HTERT RPE-1 (cell line): Measurements from ENCODE around the gene NRXN2.

Experiments used
- in situ Hi-C: fragments of 300-500 bp; cut with MboI; formaldehyde crosslinking; loops from 4 replicates; pipeline ENCODE4 v1.14.3; 2020; ENCODE audit warnings: low sequenced_read_pairs

Gene NRXN2

DNA sequence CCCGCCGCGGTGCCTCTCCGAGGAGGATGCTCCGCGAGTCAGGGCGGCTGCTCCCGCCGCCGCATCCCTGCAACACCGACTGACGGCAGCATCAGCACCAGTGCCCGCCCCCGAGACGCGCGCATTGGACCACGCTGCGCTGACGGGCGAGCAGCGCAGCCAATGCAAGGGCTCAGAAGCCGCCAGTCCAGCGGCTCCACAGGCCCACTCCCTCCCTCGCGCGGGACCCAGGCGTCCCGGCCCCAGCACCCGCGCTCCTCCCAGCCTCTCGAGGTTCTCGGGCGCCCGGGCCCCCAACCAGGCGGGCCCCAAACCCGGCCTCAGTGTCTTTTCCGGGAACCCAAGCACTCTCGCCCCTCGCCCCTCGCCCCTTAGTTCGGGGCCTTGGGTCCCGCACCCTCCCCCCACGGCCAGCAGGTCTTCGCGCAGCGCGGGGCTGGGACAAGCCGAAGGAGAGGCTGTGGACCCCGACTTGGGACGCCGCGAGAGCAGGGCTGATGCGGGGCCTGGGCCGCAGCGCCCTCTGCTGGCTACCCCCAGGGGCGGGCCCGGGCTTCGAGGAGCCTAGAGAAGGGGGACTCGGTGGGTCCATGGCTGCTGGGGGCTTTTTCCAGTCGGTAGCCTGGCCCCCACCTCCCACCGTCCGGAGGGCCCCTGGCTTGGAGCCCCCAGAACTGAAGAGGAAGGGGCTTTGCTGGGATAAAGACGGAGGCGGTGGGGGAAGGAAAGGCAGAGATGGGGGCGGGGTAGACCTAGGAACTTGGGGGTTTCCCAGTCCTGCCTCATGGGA, at the start of gene NRXN2:
Gene NRXN2 (minus strand): TSS at position 81 of the 790 bp plus-strand sequence. CDS start 9,498 bp downstream, outside the sequence.
- in situ Hi-C loops = no loop called here

DNA sequence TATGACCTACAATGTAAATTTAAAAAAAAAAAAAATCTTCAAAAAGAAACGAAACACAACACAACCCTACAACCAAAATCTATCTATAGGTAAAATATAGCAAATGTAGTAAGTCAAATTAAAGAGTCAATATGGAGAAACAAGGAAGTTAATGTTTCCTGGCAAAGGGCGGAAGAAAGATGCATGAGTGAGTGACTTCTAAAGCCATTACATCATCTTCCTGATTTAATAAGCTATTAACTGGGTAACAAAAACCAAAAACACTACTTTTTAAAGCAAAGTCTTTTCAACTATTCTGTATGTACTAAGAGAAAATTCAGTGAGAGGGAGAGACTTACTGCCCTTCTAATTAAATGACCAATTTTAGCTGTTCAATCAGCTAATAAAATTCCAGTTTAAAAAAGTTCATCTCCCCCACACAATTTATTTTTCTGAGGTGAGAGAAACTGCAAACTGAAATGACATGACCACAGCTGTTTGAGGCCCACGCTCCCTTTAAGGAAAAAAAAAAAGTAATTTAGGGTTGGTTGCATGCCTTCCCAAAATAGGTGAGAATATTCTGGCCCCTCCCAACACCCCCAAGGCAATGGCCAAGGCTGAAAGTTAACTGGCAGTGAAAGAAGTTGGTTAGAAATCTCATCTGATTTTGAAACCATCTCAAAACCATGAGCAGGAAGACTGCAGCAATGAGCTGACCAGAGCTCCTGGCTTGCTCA, 49.5 kb upstream of the NRXN2 start:
- in situ Hi-C loops = no loop called here

DNA sequence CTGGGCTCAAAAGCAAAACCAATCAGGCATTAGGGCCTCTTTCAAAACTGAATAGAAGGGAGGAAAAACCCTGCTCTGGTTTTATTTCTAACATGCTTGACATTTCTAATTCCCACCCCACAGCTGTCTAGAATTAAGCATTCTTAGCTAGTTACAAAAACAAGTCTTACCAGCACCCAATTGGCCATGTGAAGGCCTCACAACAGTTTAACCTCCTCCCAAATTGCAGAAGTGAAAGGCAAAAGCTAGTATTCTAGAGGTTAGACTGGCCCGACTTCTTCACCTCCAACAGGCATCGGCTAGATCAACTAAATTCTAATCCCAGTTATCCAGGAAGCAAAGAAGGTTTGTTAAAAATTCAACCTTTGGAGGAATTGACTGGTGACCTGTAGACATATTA, 48.9 kb upstream of the NRXN2 start:
- in situ Hi-C loops = no loop called here

GRCh38 chr11:64770120-64770519, 47.1 kb upstream of the NRXN2 start:
- in situ Hi-C loops = no loop called here

DNA sequence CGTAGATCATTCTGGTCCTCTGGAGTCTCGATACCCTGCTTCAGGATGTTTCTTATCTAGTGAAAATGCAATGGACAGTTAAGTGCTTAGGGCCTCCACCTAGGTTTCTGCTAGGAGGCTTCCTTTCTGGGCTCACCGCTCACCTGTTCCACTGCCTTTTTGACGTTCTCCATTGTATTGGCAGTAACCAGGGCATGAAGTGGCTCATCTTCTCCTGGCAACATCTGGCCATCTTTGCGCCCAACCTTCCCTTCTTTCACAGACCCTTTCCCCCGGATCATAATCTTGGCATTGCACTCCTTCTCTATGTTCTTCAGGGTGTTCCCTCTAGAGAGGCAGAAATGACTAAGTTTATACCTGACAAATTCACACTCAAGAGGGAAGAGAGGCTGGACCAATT, 46.3 kb upstream of the NRXN2 start:
- in situ Hi-C loops = no loop called here

- in situ Hi-C loops = no loop called here
These were observed 45.3 kb upstream of the NRXN2 start for GRCh38 chr11:64768300-64768694.

- in situ Hi-C loops = no loop called here
These were observed 44.6 kb upstream of the NRXN2 start for GRCh38 chr11:64767344-64768299.

- in situ Hi-C loops = no loop called here
These were observed 43.9 kb upstream of the NRXN2 start for GRCh38 chr11:64766881-64767280.

DNA sequence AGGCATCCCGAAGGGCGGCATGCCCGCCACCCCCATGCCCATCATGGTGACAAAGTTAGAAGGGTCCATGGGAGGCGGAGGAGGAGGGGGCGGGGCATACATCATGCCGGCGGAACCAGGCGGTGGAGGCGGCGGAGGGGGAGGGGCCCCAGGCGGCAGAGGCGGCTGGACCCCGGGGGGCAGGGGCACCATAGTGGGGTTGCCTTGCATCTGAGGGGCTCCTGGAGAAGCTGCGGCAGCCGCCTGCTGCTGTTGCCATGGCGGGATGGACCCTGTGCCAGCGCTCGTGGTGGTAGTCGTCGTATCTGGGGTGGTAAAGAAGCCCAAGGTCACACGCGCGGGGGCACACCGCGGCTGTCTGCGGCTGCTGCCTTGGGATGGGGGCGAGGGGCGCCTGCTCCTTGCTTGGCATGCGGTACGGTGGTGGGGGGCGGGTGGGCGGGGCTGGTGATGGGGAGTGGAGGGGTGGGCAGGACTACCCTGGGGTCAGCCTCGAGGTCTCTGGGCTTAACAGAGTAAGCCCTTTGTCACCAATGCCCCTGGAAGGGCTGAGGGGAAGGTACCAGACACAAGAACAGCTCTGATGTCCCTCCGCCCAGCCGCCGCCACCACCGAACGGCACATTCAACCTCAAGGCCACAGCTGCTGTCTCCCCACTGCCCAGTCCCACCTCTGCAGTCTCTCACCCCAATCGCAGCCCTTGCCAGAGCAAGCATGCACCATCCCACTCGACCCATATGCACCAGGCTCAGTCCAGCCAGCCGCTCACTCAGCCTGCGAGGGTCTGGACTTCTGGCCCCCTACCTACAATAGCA, 43.1 kb upstream of the NRXN2 start:
- in situ Hi-C loops = no loop called here

DNA sequence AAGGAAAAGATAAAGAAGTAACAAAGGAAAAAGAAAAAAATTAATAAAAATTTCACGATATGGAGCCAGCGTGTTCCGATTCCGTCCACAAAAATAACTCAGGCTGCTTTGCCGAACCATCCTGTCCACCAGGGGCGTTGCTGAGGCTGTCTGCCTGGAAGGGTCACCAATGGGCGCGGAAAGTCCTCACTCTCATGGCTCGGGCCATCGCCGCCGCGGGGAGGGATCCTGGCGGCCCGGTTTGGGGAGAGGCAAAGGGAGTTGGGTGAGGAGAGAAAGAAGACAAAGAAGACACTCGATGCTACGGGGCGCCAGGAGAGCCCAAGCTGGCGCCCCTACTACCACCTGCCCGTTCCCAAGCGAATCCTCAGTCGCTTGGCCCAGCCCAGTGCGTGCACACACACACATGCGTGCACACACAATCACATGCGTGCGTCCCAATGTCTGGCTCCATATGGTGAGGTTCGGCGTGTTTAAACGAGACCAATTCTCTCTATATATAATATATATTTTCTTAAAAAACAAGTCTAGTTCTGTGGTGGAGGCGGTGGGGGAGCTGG, 42.4 kb upstream of the NRXN2 start:
- in situ Hi-C loops = no loop called here

GRCh38 chr11:64764753-64765152, 41.8 kb upstream of the NRXN2 start:
- in situ Hi-C loops = no loop called here

- in situ Hi-C loops = no loop called here
These were observed 41.1 kb upstream of the NRXN2 start for GRCh38 chr11:64764040-64764611.

DNA sequence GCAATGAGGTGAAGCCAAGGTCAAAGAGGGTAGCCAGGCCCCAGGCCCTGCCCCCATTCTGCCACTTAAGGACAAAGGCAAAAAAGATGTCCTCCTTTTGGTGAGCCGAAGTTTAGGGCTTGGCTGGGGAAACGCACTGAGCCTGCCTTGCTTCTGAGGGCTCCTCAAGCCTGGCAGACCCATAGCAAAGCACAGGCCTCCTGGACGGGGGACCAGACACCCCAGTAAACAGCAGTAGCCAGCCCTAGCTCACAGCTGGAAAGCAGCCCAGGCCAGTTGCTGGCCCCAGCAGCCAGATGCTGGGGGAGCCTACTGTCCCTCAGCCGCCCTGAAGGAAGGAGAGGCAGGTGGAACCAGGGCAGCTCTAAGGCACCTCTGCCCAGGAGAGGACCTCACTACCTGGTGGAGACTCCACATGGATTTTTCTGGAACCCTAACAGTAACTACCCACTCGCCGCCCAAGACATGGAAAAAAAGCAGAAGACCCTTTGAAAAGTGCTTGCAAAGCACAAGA, 40.6 kb upstream of the NRXN2 start:
- in situ Hi-C loops = no loop called here

GRCh38 chr11:64762674-64763525, 39.9 kb upstream of the NRXN2 start:
- in situ Hi-C loops = no loop called here

- in situ Hi-C loops = no loop called here
These were observed 39.3 kb upstream of the NRXN2 start for GRCh38 chr11:64762277-64762673.

- in situ Hi-C loops = no loop called here
These were observed 37.9 kb upstream of the NRXN2 start for GRCh38 chr11:64760759-64761420.

- in situ Hi-C loops = no loop called here
These were observed 37.0 kb upstream of the NRXN2 start, which contains the start of gene PYGM for GRCh38 chr11:64759722-64760719. Gene PYGM (minus strand): TSS chr11:64759974. CDS start chr11:64759898, 76 bp downstream.
